Suprapubic skin (tissue), 3 donors: ENCODE results near the gene GNA15.

Experiments
- CTCF ChIP-seq, 2 donors: fragments of 200-600 bp in 1 of 2; fragments of 450-650 bp in 1 of 2; sonication (generic) in 1 of 2; IDR thresholded peaks; one replicate each; pipeline ENCODE4 v1.5.1; 2016 to 2019; ENCODE audit warnings: antibody characterized with exemption in 2 of 2, mild to moderate bottlenecking in 1 of 2, moderate library complexity in 1 of 2
- POLR2A ChIP-seq, 2 donors: fragments of 450-650 bp; IDR thresholded peaks; one replicate each; pipeline ENCODE4 v1.6.1; 2017; ENCODE audit warnings: antibody characterized with exemption in 2 of 2, mild to moderate bottlenecking in 2 of 2, moderate library complexity in 2 of 2

DNA sequence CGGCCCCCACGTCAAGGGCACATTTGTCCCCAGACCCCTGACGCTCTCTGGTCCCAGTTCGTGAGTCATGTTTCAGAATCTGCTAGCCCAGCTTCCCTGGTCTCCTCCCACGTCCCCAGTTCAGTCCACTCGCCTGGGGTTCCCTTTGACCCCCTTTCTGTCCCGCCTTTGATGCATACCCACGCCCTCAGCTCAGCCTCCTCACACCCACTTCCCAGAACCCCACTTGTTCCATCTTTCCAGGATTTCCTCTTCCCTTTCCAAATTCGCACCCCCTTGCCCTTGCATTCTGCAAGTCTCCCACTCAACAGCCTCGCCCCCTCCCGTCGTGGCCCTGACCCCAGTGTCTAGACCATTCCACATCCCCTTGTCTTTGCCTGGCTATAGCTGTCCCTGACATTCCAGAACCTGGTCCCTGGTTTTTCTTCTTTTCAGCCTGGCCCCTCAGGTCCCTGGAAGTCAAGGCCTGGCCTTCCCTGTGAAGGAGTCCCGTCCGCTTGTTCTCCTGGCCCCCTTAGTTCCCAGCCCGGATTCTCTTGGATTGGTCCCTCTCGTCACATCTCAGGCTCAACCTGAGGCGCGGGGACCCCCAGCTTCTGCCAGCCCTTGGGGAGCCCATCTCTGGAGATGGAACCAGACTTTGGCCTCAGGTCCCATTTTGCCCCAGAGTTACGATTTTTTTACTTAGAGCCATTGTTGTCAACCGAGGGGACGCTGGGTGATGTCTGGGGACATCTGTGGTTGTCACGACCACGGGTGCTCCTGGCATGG is 51.2 kb downstream of the GNA15 start:
- TF ChIP-seq CTCF (IDR thresholded peaks at IDR 0.05) = no peak
- no peak for TF ChIP-seq POLR2A (IDR thresholded peaks at IDR 0.05)
